GM08714 (cell line): Measurements from ENCODE around the gene INPP4B.

Source experiments
- H3K4me3 ChIP-seq: fragments of 200-500 bp; sonication (Bioruptor generic); 2 replicates; pipeline ENCODE4 v1.5.1; 2014; ENCODE audit warnings: mild to moderate bottlenecking, low read length, inconsistent platforms
- ZNF274 ChIP-seq: IDR thresholded peaks from 2 replicates; pipeline ENCODE4 v1.6.1; 2012; ENCODE audit warnings: mild to moderate bottlenecking, low read depth, low read length

The INPP4B gene

GRCh38 chr4:142284402-142285221 is 561.5 kb downstream of the INPP4B start:
- H3K4me3 ChIP-seq, result no peak overlapping the region
- TF ChIP-seq ZNF274, result no peak

GRCh38 chr4:142282870-142283431 is 563.1 kb downstream of the INPP4B start:
- H3K4me3 ChIP-seq, result no peak overlapping the region

GRCh38 chr4:142281999-142282398 is 564.1 kb downstream of the INPP4B start:
- TF ChIP-seq ZNF274, result no peak
- H3K4me3 ChIP-seq, result no peak overlapping the region

More at GRCh38 chr4:142282870-142283431, 563.1 kb downstream of the INPP4B start:
- no peak for TF ChIP-seq ZNF274

- no peak for TF ChIP-seq ZNF274
Measured at GRCh38 chr4:142278663-142279062, 567.4 kb downstream of the INPP4B start.

GRCh38 chr4:142278171-142278570 is 567.9 kb downstream of the INPP4B start:
- H3K4me3 ChIP-seq, result no peak overlapping the region
- no peak for TF ChIP-seq ZNF274

More at GRCh38 chr4:142278663-142279062, 567.4 kb downstream of the INPP4B start:
- H3K4me3 ChIP-seq, result no peak overlapping the region

GRCh38 chr4:142274137-142274536 is 572.0 kb downstream of the INPP4B start:
- H3K4me3 ChIP-seq, result no peak overlapping the region
- TF ChIP-seq ZNF274, result no peak

- H3K4me3 ChIP-seq, result no peak overlapping the region
- TF ChIP-seq ZNF274, result no peak
Measured at GRCh38 chr4:142272452-142272851, 573.6 kb downstream of the INPP4B start.

- TF ChIP-seq ZNF274, result no peak
- H3K4me3 ChIP-seq, result no peak overlapping the region
Measured at GRCh38 chr4:142271832-142272231, 574.3 kb downstream of the INPP4B start.

GRCh38 chr4:142267101-142267500 is 579.0 kb downstream of the INPP4B start:
- H3K4me3 ChIP-seq, result no peak overlapping the region
- no peak for TF ChIP-seq ZNF274

GRCh38 chr4:142265946-142266345 is 580.2 kb downstream of the INPP4B start:
- no peak for TF ChIP-seq ZNF274
- H3K4me3 ChIP-seq, result no peak overlapping the region

GRCh38 chr4:142265536-142265935 is 580.6 kb downstream of the INPP4B start:
- TF ChIP-seq ZNF274, result no peak

GRCh38 chr4:142264961-142265360 is 581.1 kb downstream of the INPP4B start:
- H3K4me3 ChIP-seq, result no peak overlapping the region
- no peak for TF ChIP-seq ZNF274

More at GRCh38 chr4:142265536-142265935, 580.6 kb downstream of the INPP4B start:
- no peak overlapping the region for H3K4me3 ChIP-seq

- TF ChIP-seq ZNF274, result no peak
- no peak overlapping the region for H3K4me3 ChIP-seq
Measured at GRCh38 chr4:142262956-142263355, 583.1 kb downstream of the INPP4B start.

GRCh38 chr4:142248946-142249345 is 597.2 kb downstream of the INPP4B start:
- H3K4me3 ChIP-seq, result no peak overlapping the region
- no peak for TF ChIP-seq ZNF274

GRCh38 chr4:142243255-142243654 is 602.8 kb downstream of the INPP4B start:
- no peak for TF ChIP-seq ZNF274
- H3K4me3 ChIP-seq, result no peak overlapping the region

- TF ChIP-seq ZNF274, result no peak
- no peak overlapping the region for H3K4me3 ChIP-seq
Measured at GRCh38 chr4:142242156-142242555, 603.9 kb downstream of the INPP4B start.
